Gastroesophageal sphincter (tissue), 4 donors: ENCODE measurements around the gene MRPS18A. TPM values are rescaled to one million over a fixed set of nuclear protein-coding genes. Genes with fewer than 3 reads are reported as not detected.

Experiments
- ATAC-seq: fragments of 150-250 bp; one replicate; pipeline ENCODE4 v1.9.1; 2016; ENCODE audit warnings: mild to moderate bottlenecking, moderate library complexity
- H3K27ac ChIP-seq, 4 donors: fragments of 200-600 bp; sonication (generic) in 3 of 4; 1 replicate in 3 of 4; 2 replicates in 1 of 4; pipeline ENCODE4 v1.5.1; 2016 to 2019
- H3K27me3 ChIP-seq: fragments of 200-600 bp; sonication (generic); one replicate; pipeline ENCODE4 v1.5.1; 2019
- H3K36me3 ChIP-seq, 2 donors: fragments of 200-600 bp; sonication (generic); one replicate each; pipeline ENCODE4 v1.5.1; 2019; ENCODE audit warnings: control low read depth in 1 of 2
- H3K4me1 ChIP-seq, 3 donors: fragments of 200-600 bp; sonication (generic); 1 replicate in 2 of 3; 2 replicates in 1 of 3; pipeline ENCODE4 v1.5.1; 2016 to 2019; ENCODE audit warnings: control low read depth in 2 of 3
- H3K4me3 ChIP-seq, 2 donors: fragments of 200-600 bp; sonication (generic); one replicate each; pipeline ENCODE4 v1.5.1; 2019; ENCODE audit warnings: mild to moderate bottlenecking in 1 of 2, moderate library complexity in 1 of 2
- H3K9me3 ChIP-seq, 3 donors: fragments of 200-600 bp; sonication (generic); one replicate each; pipeline ENCODE4 v1.5.1; 2017 to 2019; ENCODE audit warnings: control low read depth in 2 of 3
- CTCF ChIP-seq, 4 experiments: fragments of 200-600 bp in 2 of 4; fragments of 450-650 bp in 2 of 4; sonication (generic) in 1 of 4; IDR thresholded peaks; one replicate each; pipeline ENCODE4 v1.5.1; 2017 to 2019; ENCODE audit warnings: antibody characterized with exemption in 4 of 4, mild to moderate bottlenecking in 2 of 4, moderate library complexity in 2 of 4
- EP300 ChIP-seq: sonication (generic); formaldehyde crosslinking; IDR thresholded peaks from one replicate; pipeline ENCODE4 v1.6.1; 2017; ENCODE audit warnings: antibody characterized with exemption, mild to moderate bottlenecking
- POLR2A ChIP-seq, 2 donors: fragments of 450-650 bp; IDR thresholded peaks; one replicate each; pipeline ENCODE4 v1.6.1; 2017; ENCODE audit warnings: antibody characterized with exemption in 2 of 2, mild to moderate bottlenecking in 2 of 2, moderate library complexity in 1 of 2
- POLR2AphosphoS5 ChIP-seq: sonication (generic); formaldehyde crosslinking; IDR thresholded peaks from one replicate; pipeline ENCODE4 v1.6.1; 2017; ENCODE audit warnings: antibody characterized with exemption
- WGBS, 2 donors: methylation state at CpG; one replicate each; pipeline ENCODE4 v1.1.5; 2018; ENCODE audit warnings: low coverage in 1 of 2; 5-methylcytosine and 5-hydroxymethylcytosine counted together
- total RNA-seq, 4 donors: library from RNA; depleted of rRNA; stranded (reverse); fragments of >200 nt; gene quantifications; one replicate each; pipeline ENCODE4 v1.1.0, GENCODE V29; 2016

MRPS18A gene
- total RNA-seq, 4 donors from 2014 or later: 36.3 to 47.3 (median 38.6) TPM

- peaks cover 0 to under 1% of the 10 kb centered on the region in 2 donors for H3K36me3 ChIP-seq
- H3K4me3 ChIP-seq: no peak overlapping the region
- H3K4me1 ChIP-seq: peaks cover 0 to 44% (median 12%) of the 10 kb centered on the region in 3 donors
- H3K27ac ChIP-seq: peak overlapping the region in 3 of 4 donors; percentile 45 to 99 (median 97)
- H3K9me3 ChIP-seq: no peaks in the 10 kb centered on the region
- TF ChIP-seq EP300 (no peak), CTCF (IDR thresholded peaks at IDR 0.05) (no peak), POLR2AphosphoS5 (no peak), POLR2A (IDR thresholded peaks at IDR 0.05) (no peak)
- 100% methylated on average over 1 of the region's 1 CpG for WGBS, 2 donors
- ATAC-seq: no peak
- no peaks in the 10 kb centered on the region for H3K27me3 ChIP-seq
Measured at GRCh38 chr6:43630980-43631619, 56.5 kb downstream of the MRPS18A start.

GRCh38 chr6:43629505-43630300 is 57.9 kb downstream of the MRPS18A start:
- peaks cover 0 to 15% of the 10 kb centered on the region in 2 donors for H3K36me3 ChIP-seq
- ATAC-seq: peak; percentile 88
- no peak for TF ChIP-seq CTCF (IDR thresholded peaks at IDR 0.05)
- TF ChIP-seq EP300: no peak
- TF ChIP-seq POLR2AphosphoS5: peak; percentile 80
- peak; percentile 47 to 54 for TF ChIP-seq POLR2A (IDR thresholded peaks at IDR 0.05)
- peak overlapping the region; percentile 88 to 99 (median 97) for H3K27ac ChIP-seq
- WGBS, 2 donors: 0 to 1% methylated on average over 1 to 15 of the region's 41 CpGs
- peaks cover 0 to 44% (median 12%) of the 10 kb centered on the region in 3 donors for H3K4me1 ChIP-seq
- no peaks in the 10 kb centered on the region for H3K9me3 ChIP-seq
- H3K4me3 ChIP-seq: peak overlapping the region; percentile 73 to 99
- H3K27me3 ChIP-seq: no peaks in the 10 kb centered on the region

- TF ChIP-seq POLR2AphosphoS5 (peak; percentile 85), CTCF (IDR thresholded peaks at IDR 0.05) (no peak), POLR2A (IDR thresholded peaks at IDR 0.05) (peak in 1 of 2 donors; percentile 31), EP300 (no peak)
- Histone ChIP-seq H3K9me3 (no peaks in the 10 kb centered on the region), H3K4me1 (peaks cover 0 to 44% (median 12%) of the 10 kb centered on the region in 3 donors), H3K27ac (peak within 1 kb of the TSS; percentile 88 to 99 (median 97)), H3K36me3 (peaks cover 0 to 21% of the 10 kb centered on the region in 2 donors), H3K4me3 (peak within 1 kb of the TSS; percentile 73 to 99), H3K27me3 (no peaks in the 10 kb centered on the region)
- no CpG with 5 or more reads among the region's 46 CpGs for WGBS, 2 donors
- ATAC-seq: peak; percentile 92
Measured at GRCh38 chr6:43629104-43629504, 58.5 kb downstream of the MRPS18A start, which contains the start of gene GTPBP2. GTPBP2 (minus strand) TSS chr6:43629264; CDS start chr6:43629162, 102 bp downstream.

GRCh38 chr6:43628393-43629103 is 59.0 kb downstream of the MRPS18A start:
- H3K27me3 ChIP-seq: no peaks in the 10 kb centered on the region
- H3K9me3 ChIP-seq: no peaks in the 10 kb centered on the region
- peak overlapping the region; percentile 73 to 99 for H3K4me3 ChIP-seq
- peak in 1 of 2 donors; percentile 23 for TF ChIP-seq POLR2A (IDR thresholded peaks at IDR 0.05)
- no peak for TF ChIP-seq CTCF (IDR thresholded peaks at IDR 0.05)
- 2% methylated on average over 11 of the region's 25 CpGs; no CpG with 5 or more reads in 1 of the 2 donors for whole genome bisulfite sequencing, 2 donors
- peak overlapping the region; percentile 85 to 99 (median 97) for H3K27ac ChIP-seq
- H3K36me3 ChIP-seq: peaks cover 0 to 26% of the 10 kb centered on the region in 2 donors
- peaks cover 0 to 44% (median 12%) of the 10 kb centered on the region in 3 donors for H3K4me1 ChIP-seq
- ATAC-seq: no peak
